MM.1S (cell line): Measurements from ENCODE around the gene EVL.

Source experiments
- DNase-seq: peaks from one replicate; pipeline ENCODE4 v3.0.0-alpha.2; 2015
- H2AFZ ChIP-seq: fragments of 300-600 bp; sonication (generic); 2 replicates; pipeline ENCODE4 v1.6.0; 2016; ENCODE audit warnings: antibody characterized with exemption, low read length
- H3F3A ChIP-seq: fragments of 300-600 bp; sonication (generic); 2 replicates; pipeline ENCODE4 v1.6.1; 2016; ENCODE audit warnings: mild to moderate bottlenecking, antibody characterized with exemption, low read length, moderate library complexity, mixed read lengths; ENCODE audit not compliant: insufficient read depth
- H3K27ac ChIP-seq: fragments of 300-600 bp; sonication (generic); 2 replicates; pipeline ENCODE4 v1.5.1; 2016; ENCODE audit warnings: mild to moderate bottlenecking, low read length
- H3K27me3 ChIP-seq: fragments of 300-600 bp; sonication (generic); replicated peaks from 2 replicates; pipeline ENCODE4 v1.6.0; 2016; ENCODE audit warnings: low read length; ENCODE audit not compliant: insufficient read depth
- H3K36me3 ChIP-seq: fragments of 300-600 bp; sonication (generic); replicated peaks from 2 replicates; pipeline ENCODE4 v1.6.1; 2016; ENCODE audit warnings: mild to moderate bottlenecking, low read length, mixed read lengths; ENCODE audit not compliant: insufficient read depth
- H3K4me1 ChIP-seq: fragments of 300-600 bp; sonication (generic); 2 replicates; pipeline ENCODE4 v1.6.1; 2016; ENCODE audit warnings: low read length, mixed read lengths
- H3K4me2 ChIP-seq: fragments of 300-600 bp; sonication (generic); 2 replicates; pipeline ENCODE4 v1.6.0; 2016; ENCODE audit warnings: low read depth, low read length
- H3K4me3 ChIP-seq: fragments of 300-600 bp; sonication (generic); 2 replicates; pipeline ENCODE4 v1.5.1; 2016; ENCODE audit warnings: low read length, mixed read lengths
- H3K79me2 ChIP-seq: fragments of 300-600 bp; sonication (generic); 2 replicates; pipeline ENCODE4 v1.6.1; 2016; ENCODE audit warnings: mixed run types, low read length, mixed read lengths
- H3K9ac ChIP-seq: fragments of 300-600 bp; sonication (generic); 2 replicates; pipeline ENCODE4 v1.6.1; 2016; ENCODE audit warnings: low read length, mixed read lengths
- H3K9me2 ChIP-seq: fragments of 300-600 bp; sonication (generic); replicated peaks from 2 replicates; pipeline ENCODE4 v1.6.1; 2016; ENCODE audit warnings: mild to moderate bottlenecking, low read length, mixed read lengths; ENCODE audit not compliant: insufficient read depth
- H3K9me3 ChIP-seq: fragments of 300-600 bp; sonication (generic); replicated peaks from 2 replicates; pipeline ENCODE4 v1.6.1; 2016; ENCODE audit warnings: mild to moderate bottlenecking, low read length, mixed read lengths; ENCODE audit not compliant: insufficient read depth
- H4K20me1 ChIP-seq: fragments of 300-600 bp; sonication (generic); 2 replicates; pipeline ENCODE4 v1.6.1; 2016; ENCODE audit warnings: mild to moderate bottlenecking, low read length, moderate library complexity, mixed read lengths; ENCODE audit not compliant: insufficient read depth
- EZH2 ChIP-seq: fragments of 300-600 bp; sonication (generic); optimal IDR thresholded peaks from 2 replicates; pipeline ENCODE3; 2017; ENCODE audit warnings: low read depth, mild to moderate bottlenecking, antibody characterized with exemption, low read length, mixed read lengths
- EZH2phosphoT487 ChIP-seq: fragments of 300-600 bp; sonication (generic); IDR thresholded peaks from 2 replicates; pipeline ENCODE4 v1.6.1; 2018; ENCODE audit warnings: antibody characterized with exemption, low read length
- TF ChIP-seq, protein P1 (sequence below): fragments of 300-600 bp; sonication (generic); IDR thresholded peaks from 2 replicates; pipeline ENCODE4 v1.5.1; 2016; ENCODE audit warnings: antibody characterized with exemption, low read length, mixed read lengths

The EVL gene

DNA sequence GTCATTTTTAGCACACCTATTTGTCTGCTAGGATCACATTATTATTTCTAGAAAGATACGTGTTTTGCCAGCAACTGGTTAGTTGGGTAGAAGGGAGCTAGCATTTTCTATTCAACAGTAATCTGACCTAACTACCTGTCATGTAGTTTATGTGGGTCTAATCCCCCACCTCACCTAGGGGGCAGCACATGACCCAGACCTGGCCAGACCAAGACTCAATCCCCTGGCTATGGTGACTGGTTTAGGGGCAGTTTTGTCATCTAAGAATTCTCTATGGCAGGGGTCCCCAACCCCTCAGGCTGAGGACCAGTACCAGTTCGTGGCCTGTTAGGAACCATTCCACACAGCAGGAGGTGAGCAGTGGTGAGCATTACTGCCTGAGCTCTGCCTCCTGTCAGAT is 29.5 kb upstream of the EVL start:
- H3K27me3 ChIP-seq = no peaks in the 10 kb centered on the region
- no peaks in the 10 kb centered on the region for H3F3A ChIP-seq

DNA sequence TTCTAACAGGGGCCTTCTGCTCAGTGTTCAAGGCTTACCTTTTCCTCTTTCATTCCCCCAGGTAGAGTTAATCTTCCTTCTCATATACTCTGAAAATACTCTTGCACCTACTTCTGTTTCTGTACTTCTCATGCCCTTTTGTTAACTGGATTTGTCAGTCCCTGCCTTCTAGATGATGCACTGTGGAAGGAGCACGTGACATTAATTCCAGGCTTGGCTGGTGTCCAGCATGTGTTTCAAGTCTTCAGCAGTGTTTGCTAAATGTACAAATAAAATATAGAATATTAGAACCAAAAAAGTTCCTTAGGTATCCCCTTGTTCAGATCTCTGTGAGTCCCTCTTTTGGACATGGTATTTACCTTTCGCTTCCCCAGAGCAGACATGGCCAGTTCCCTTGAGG is 27.9 kb upstream of the EVL start:
- Histone ChIP-seq H3K4me3 (no peak overlapping the region), H3K27me3 (no peaks in the 10 kb centered on the region), H3K36me3 (no peaks in the 10 kb centered on the region), H3K9me3 (no peaks in the 10 kb centered on the region), H3K4me2 (no peak overlapping the region), H3K9me2 (no peaks in the 10 kb centered on the region), H3F3A (no peaks in the 10 kb centered on the region), H3K79me2 (no peaks in the 10 kb centered on the region), H2AFZ (no peak overlapping the region), H3K27ac (no peak overlapping the region), H3K4me1 (no peaks in the 10 kb centered on the region), H4K20me1 (no peaks in the 10 kb centered on the region), H3K9ac (no peak overlapping the region)
- TF ChIP-seq EZH2 = no peak
- no peak for TF ChIP-seq EZH2phosphoT487
- TF ChIP-seq, protein P1, sequence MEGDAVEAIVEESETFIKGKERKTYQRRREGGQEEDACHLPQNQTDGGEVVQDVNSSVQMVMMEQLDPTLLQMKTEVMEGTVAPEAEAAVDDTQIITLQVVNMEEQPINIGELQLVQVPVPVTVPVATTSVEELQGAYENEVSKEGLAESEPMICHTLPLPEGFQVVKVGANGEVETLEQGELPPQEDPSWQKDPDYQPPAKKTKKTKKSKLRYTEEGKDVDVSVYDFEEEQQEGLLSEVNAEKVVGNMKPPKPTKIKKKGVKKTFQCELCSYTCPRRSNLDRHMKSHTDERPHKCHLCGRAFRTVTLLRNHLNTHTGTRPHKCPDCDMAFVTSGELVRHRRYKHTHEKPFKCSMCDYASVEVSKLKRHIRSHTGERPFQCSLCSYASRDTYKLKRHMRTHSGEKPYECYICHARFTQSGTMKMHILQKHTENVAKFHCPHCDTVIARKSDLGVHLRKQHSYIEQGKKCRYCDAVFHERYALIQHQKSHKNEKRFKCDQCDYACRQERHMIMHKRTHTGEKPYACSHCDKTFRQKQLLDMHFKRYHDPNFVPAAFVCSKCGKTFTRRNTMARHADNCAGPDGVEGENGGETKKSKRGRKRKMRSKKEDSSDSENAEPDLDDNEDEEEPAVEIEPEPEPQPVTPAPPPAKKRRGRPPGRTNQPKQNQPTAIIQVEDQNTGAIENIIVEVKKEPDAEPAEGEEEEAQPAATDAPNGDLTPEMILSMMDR = no peak
- no peak for DNase-seq

More for the DNA sequence above, 29.5 kb upstream of the EVL start:
- H2AFZ ChIP-seq = no peak overlapping the region
- H3K9ac ChIP-seq = no peak overlapping the region
- no peak overlapping the region for H3K4me3 ChIP-seq
- no peaks in the 10 kb centered on the region for H4K20me1 ChIP-seq
- no peaks in the 10 kb centered on the region for H3K79me2 ChIP-seq
- no peaks in the 10 kb centered on the region for H3K4me1 ChIP-seq
- H3K9me3 ChIP-seq = no peaks in the 10 kb centered on the region
- TF ChIP-seq, protein P1 = no peak
- TF ChIP-seq EZH2phosphoT487 (no peak), EZH2 (no peak)
- no peaks in the 10 kb centered on the region for H3K36me3 ChIP-seq
- H3K4me2 ChIP-seq = no peak overlapping the region
- no peak for DNase-seq
- no peak overlapping the region for H3K27ac ChIP-seq
- H3K9me2 ChIP-seq = no peaks in the 10 kb centered on the region

DNA sequence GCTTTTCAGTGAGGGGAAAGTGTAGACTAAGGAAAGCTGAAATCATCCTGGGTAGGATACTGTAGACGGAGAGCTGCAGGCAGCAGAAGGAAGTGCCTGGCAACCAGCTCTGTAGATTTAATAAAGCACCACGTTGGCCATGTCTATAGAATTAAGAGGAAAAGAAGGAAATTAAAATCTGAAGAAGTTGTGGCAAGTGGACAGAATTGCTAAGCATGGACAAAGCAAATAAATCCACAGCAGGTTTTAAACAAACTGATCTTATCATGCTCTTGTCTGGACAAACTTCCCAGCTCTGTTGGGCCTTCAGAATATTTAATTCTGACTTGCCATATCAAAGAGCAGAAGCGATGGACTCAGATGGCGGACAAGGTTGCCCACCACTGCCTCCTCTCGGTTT is 27.2 kb upstream of the EVL start:
- Histone ChIP-seq H3K9ac (no peak overlapping the region), H3K79me2 (no peaks in the 10 kb centered on the region), H4K20me1 (no peaks in the 10 kb centered on the region), H3K4me2 (no peak overlapping the region), H3K9me2 (no peaks in the 10 kb centered on the region), H3K27me3 (no peaks in the 10 kb centered on the region), H2AFZ (no peak overlapping the region), H3K9me3 (no peaks in the 10 kb centered on the region), H3K4me3 (no peak overlapping the region), H3K36me3 (no peaks in the 10 kb centered on the region), H3K27ac (no peak overlapping the region), H3K4me1 (no peaks in the 10 kb centered on the region), H3F3A (no peaks in the 10 kb centered on the region)
- TF ChIP-seq, protein P1 = no peak
- TF ChIP-seq EZH2phosphoT487 = no peak
- no peak for TF ChIP-seq EZH2
- no peak for DNase-seq

DNA sequence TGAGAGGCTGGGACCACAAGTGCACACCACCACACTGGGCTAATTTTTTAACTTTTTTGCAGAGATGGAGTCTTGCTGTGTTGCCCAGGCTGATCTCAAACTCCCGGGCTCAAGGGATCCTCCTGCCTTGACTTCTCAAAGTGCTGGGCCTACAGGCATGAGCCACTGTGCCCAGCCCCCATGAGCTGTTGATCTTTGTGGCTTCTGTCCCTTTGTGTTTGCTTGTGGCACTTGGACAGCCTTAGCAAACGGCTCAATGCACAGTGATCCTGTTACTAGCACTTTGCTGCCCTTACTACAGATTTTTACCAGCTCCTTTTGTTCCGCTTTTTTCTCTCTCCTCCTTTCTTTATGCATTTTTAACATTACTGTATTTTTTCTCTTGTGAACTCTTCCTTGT is 25.3 kb upstream of the EVL start:
- H3K27me3 ChIP-seq = no peaks in the 10 kb centered on the region
- H3K9ac ChIP-seq = no peak overlapping the region
- H2AFZ ChIP-seq = no peak overlapping the region
- H3K4me3 ChIP-seq = no peak overlapping the region
- no peaks in the 10 kb centered on the region for H3K79me2 ChIP-seq
- H3K9me2 ChIP-seq = no peaks in the 10 kb centered on the region
- no peak for DNase-seq
- H3K9me3 ChIP-seq = no peaks in the 10 kb centered on the region
- H3K27ac ChIP-seq = no peak overlapping the region
- no peak overlapping the region for H3K4me2 ChIP-seq
- no peaks in the 10 kb centered on the region for H3K36me3 ChIP-seq
- H3K4me1 ChIP-seq = no peaks in the 10 kb centered on the region
- no peaks in the 10 kb centered on the region for H4K20me1 ChIP-seq
- no peaks in the 10 kb centered on the region for H3F3A ChIP-seq
- TF ChIP-seq EZH2phosphoT487 (no peak), EZH2 (no peak)
- TF ChIP-seq, protein P1 = no peak
